ENCODE data around the gene ASB14.

Gene ASB14

GRCh38 chr3:57252404-57252803 lies 40.1 kb downstream of the ASB14 start:
- no peaks in the 10 kb centered on the region for H3K4me1 ChIP-seq (ENCODE audit: low read length)
- no peaks in the 10 kb centered on the region; the same call in 1 of the 2 replicates for H3K9me3 ChIP-seq (replicated peaks; ENCODE audit: insufficient read depth, low read length)
- no peaks in the 10 kb centered on the region for H4K20me1 ChIP-seq (ENCODE audit: insufficient read depth, low read length)
- no peaks in the 10 kb centered on the region for H3F3A ChIP-seq (ENCODE audit: insufficient read depth, low read length)
- peaks cover 15% of the 10 kb centered on the region; the same call in 1 of the 2 replicates for H3K36me3 ChIP-seq (replicated peaks; ENCODE audit: insufficient read depth, low read length)
- no peak overlapping the region for H2AFZ ChIP-seq (ENCODE audit: low read length)
- DNase-seq = no peak
- H3K9me2 ChIP-seq (replicated peaks; ENCODE audit: insufficient read depth, low read length) = no peaks in the 10 kb centered on the region
- H3K9ac ChIP-seq (ENCODE audit: low read length) = no peak overlapping the region
- TF ChIP-seq EZH2 (optimal IDR thresholded peaks at IDR 0.05; ENCODE audit: low read depth, low read length) (no peak), EZH2phosphoT487 (IDR thresholded peaks at IDR 0.05; ENCODE audit: low read length) (no peak), CTCF (IDR thresholded peaks at IDR 0.05; ENCODE audit: low read length) (no peak)
- no peaks in the 10 kb centered on the region for H3K79me2 ChIP-seq (ENCODE audit: low read length)
- no peak overlapping the region for H3K4me2 ChIP-seq (ENCODE audit: low read depth, low read length)
- H3K4me3 ChIP-seq (ENCODE audit: low read length) = no peak overlapping the region
- no peaks in the 10 kb centered on the region for H3K27me3 ChIP-seq (replicated peaks; ENCODE audit: insufficient read depth, low read length)
- no peak overlapping the region for H3K27ac ChIP-seq (ENCODE audit: low read length)

DNA sequence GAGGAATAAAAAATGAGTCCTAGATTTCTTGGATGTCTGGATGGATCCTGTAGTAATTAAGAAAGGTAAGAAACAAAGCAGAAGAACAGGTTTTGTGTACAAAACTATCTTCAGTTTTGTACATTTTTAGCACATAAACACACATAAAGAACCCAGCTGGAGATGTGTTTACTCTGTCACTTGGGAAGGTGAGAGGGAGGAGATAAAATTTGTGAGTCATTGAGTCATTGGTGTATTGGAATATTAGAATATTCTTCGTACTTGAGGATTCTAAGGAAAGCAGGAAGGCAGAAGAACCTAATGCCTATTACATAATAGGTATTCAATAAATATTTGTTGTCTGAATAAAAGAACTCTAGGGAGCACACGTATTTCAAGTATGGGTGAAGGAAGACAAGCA lies 47.5 kb downstream of the ASB14 start:
- no peaks in the 10 kb centered on the region for H3F3A ChIP-seq (ENCODE audit: insufficient read depth, low read length)
- no peak overlapping the region for H3K4me2 ChIP-seq (ENCODE audit: low read depth, low read length)
- H3K36me3 ChIP-seq (replicated peaks; ENCODE audit: insufficient read depth, low read length) = peaks cover 18% of the 10 kb centered on the region; the same call in 1 of the 2 replicates
- H3K4me1 ChIP-seq (ENCODE audit: low read length) = no peaks in the 10 kb centered on the region
- H2AFZ ChIP-seq (ENCODE audit: low read length) = no peak overlapping the region
- TF ChIP-seq EZH2phosphoT487 (IDR thresholded peaks at IDR 0.05; ENCODE audit: low read length) (no peak), EZH2 (optimal IDR thresholded peaks at IDR 0.05; ENCODE audit: low read depth, low read length) (no peak), CTCF (IDR thresholded peaks at IDR 0.05; ENCODE audit: low read length) (no peak)
- H3K4me3 ChIP-seq (ENCODE audit: low read length) = no peak overlapping the region
- H3K27ac ChIP-seq (ENCODE audit: low read length) = no peak overlapping the region
- no peaks in the 10 kb centered on the region; the same call in 1 of the 2 replicates for H3K9me3 ChIP-seq (replicated peaks; ENCODE audit: insufficient read depth, low read length)
- H3K79me2 ChIP-seq (ENCODE audit: low read length) = 0 out of 2 replicates have a peak, but pooled peaks cover 6% of the 10 kb centered on the region
- no peak for DNase-seq
- no peaks in the 10 kb centered on the region for H4K20me1 ChIP-seq (ENCODE audit: insufficient read depth, low read length)
- H3K27me3 ChIP-seq (replicated peaks; ENCODE audit: insufficient read depth, low read length) = no peaks in the 10 kb centered on the region
- H3K9me2 ChIP-seq (replicated peaks; ENCODE audit: insufficient read depth, low read length) = no peaks in the 10 kb centered on the region
- no peak overlapping the region for H3K9ac ChIP-seq (ENCODE audit: low read length)

GRCh38 chr3:57234613-57235575 lies 57.6 kb downstream of the ASB14 start:
- H3K4me1 ChIP-seq (ENCODE audit: low read length) = peaks cover 5% of the 10 kb centered on the region; the same call in 1 of the 2 replicates
- H3K27ac ChIP-seq (ENCODE audit: low read length) = no peak overlapping the region
- H3K4me3 ChIP-seq (ENCODE audit: low read length) = no peak overlapping the region
- H3K36me3 ChIP-seq (replicated peaks; ENCODE audit: insufficient read depth, low read length) = peaks cover 8% of the 10 kb centered on the region; the same call in 1 of the 2 replicates
- DNase-seq = no peak
- H3F3A ChIP-seq (ENCODE audit: insufficient read depth, low read length) = no peaks in the 10 kb centered on the region
- peaks cover 65% of the 10 kb centered on the region for H3K79me2 ChIP-seq (ENCODE audit: low read length)
- no peaks in the 10 kb centered on the region for H4K20me1 ChIP-seq (ENCODE audit: insufficient read depth, low read length)
- no peak overlapping the region for H2AFZ ChIP-seq (ENCODE audit: low read length)
- no peaks in the 10 kb centered on the region for H3K9me3 ChIP-seq (replicated peaks; ENCODE audit: insufficient read depth, low read length)
- TF ChIP-seq EZH2 (optimal IDR thresholded peaks at IDR 0.05; ENCODE audit: low read depth, low read length) (no peak), EZH2phosphoT487 (IDR thresholded peaks at IDR 0.05; ENCODE audit: low read length) (no peak), CTCF (IDR thresholded peaks at IDR 0.05; ENCODE audit: low read length) (no peak)
- no peak overlapping the region for H3K4me2 ChIP-seq (ENCODE audit: low read depth, low read length)
- H3K27me3 ChIP-seq (replicated peaks; ENCODE audit: insufficient read depth, low read length) = no peaks in the 10 kb centered on the region
- no peak overlapping the region for H3K9ac ChIP-seq (ENCODE audit: low read length)
- H3K9me2 ChIP-seq (replicated peaks; ENCODE audit: insufficient read depth, low read length) = no peaks in the 10 kb centered on the region

All from MM.1S (cell line).